H54 (cell line): ENCODE results near the gene ADGRV1.

ENCODE experiments used
- DNase-seq: peaks from one replicate; pipeline ENCODE4 v3.0.0; 2011; ENCODE audit warnings: low spot score, mixed read lengths; ENCODE audit not compliant: insufficient read length
- FAIRE-seq: peaks from 3 replicates; lab custom pipeline; 2011; peaks lifted over from hg19 to GRCh38; lab: Jason Lieb, UNC
- POLR2A ChIP-seq: IDR thresholded peaks from 2 replicates; pipeline ENCODE4 v1.6.1; 2011; ENCODE audit warnings: low read depth, mild to moderate bottlenecking, low read length

The ADGRV1 gene

DNA sequence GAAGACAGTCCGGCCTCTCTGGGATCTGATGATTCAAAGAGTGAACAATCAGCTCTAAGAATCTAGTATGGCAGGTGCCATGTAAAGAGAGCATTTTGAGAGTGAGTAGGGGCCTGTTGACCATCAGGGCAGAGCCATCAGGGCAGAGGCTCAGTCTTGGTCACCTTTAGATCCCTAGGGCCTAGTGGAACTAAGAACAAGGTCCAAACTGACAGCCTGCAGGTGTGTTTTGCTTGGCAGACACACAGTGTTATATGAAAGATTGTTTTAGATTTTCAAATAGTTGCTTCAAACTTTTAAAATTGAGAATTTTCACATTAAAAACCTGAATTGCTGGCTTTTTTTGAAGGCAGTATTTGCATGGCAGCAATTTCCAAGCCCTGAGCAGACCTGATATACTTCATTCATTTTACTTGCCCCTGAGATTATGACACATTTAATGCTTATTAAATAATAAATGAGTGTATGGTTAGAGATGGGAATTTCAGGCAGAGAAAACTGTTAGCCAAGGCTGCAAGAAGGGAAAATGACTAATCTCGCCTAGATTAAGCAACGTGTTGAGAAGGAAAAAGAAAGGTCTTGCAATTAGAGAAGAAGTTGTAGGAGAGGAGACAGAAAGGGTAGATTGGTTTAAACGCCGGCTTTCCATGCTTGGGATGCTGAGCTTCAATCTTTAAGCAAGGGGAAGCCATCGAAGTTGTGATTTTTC is 544.9 kb downstream of the ADGRV1 start:
- DNase-seq (no peak), FAIRE-seq (no peak)
- TF ChIP-seq POLR2A: no peak

DNA sequence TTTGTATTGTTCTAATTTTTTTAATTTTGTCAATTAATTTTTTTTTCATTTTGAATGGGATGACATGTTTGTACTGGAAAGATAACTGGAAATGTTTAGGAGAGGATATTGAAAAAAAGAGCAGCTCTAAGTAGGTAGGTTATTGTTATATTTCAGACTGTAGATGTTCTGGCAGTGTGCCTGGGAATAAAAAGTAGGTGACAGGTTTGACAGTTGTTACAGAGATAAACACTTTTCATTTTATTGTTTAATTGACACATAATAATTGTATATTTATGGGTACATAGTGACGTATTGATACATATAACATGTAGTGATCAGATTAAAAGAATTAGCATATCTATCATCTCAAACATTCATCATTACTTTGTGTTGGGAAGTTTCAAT is 545.5 kb downstream of the ADGRV1 start:
- no peak for TF ChIP-seq POLR2A
- DNase-seq: no peak
- no peak for FAIRE-seq

DNA sequence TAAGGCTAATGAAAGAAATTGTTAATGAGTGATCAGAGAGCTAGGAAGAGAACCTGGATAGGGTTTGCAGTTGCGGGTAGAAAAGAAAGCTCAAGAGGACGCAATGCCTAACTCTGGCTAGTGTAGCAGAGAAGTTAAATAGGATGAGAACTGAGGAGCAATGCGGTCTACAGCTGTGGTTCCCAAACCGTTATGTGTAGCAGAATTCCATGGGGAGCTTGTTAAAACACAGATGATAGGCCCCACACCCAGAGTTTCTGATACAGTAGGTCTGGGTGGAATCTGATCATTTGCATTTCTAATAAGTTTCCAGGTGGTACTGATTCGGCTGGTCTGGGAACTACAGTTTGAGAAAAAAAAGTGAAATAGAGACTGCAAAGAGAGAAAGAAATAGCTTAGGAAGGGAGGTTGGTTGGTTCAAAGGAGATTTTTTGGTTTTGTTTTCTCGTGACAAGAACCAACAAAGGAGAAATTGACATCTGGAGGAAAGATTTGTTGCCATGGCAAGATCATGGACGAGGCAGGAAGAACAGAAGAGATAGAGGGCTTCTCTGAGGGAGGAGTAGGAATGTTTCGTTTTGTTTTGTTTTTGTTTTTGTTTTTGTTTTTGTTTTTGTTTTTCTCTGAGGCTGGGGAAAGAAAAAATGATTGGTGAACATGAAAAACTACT is 548.4 kb downstream of the ADGRV1 start:
- DNase-seq: no peak
- no peak for TF ChIP-seq POLR2A
- FAIRE-seq: no peak

DNA sequence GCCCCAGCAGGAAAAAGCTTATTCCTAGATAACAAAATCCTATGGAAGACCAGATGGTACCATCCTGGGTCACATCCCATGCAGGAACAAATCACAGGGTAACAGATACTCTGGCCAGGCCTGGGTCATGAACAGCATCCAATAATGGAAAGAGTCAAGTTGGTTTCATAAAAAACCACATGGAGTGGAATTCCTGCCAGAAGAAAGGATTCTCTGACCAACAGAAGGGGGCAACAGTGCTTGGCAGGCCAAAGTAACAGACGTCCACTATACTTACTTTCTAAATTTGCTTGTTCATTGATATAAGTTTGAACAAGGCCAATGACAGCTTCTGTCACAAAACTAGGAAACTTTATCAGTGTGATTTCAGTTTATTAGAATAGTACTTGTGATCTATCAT is 551.0 kb downstream of the ADGRV1 start:
- no peak for TF ChIP-seq POLR2A
- DNase-seq (no peak), FAIRE-seq (no peak)

DNA sequence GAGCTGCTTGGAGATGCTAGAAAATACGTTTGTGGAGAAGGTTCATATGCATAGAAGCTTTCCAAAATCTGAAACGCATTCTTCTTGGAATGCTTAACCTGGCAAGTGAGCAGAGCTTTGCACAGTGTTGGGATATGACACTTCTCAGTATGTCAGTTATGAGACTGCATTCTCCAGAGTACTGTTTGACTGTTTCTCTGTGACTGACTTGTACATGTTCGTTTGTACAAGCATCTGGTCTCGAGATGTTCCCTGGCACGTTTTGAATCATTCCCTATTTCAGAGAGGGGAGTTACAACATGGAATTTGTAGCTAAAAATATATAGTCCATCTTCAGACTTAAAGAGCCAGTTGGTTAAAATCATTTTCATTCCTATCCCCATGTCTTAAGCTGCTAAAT is 552.1 kb downstream of the ADGRV1 start:
- no peak for DNase-seq
- FAIRE-seq: no peak
- no peak for TF ChIP-seq POLR2A

DNA sequence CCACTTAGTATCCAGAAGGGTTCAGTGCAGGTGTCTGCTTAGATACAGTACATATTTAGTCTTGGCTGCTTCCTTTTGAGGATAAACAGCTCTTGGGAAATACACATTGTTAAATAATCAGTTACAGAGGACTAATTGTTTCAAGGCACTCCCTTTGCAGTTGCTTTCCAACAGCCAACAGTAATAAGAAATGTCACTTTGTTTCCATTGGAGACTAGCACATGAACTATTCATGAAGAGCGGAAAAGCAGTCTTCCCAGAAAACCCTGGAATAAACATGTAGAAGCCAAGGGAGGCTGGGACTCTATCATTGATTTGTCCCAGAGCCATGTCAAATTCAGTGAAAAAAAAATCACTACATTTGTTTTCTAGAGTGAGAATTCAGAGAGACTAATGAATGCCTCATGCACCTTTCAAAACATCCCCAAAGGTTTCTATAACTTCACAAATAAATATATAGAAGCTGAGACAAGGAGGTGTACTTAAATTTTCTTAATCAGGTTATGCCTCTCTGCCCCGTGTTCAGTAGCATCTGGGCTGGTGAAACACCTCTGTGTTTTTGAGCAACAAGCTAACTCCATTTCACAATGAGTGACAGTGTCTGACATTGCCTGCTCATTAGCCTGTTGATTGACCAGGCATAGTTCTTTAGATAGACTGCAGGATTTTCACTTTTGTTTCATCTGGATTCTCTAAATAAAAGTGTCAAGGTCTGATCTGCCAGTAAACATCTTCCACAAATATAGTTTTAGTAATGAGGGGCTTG is 553.1 kb downstream of the ADGRV1 start:
- no peak for TF ChIP-seq POLR2A
- FAIRE-seq (no peak), DNase-seq (no peak)

DNA sequence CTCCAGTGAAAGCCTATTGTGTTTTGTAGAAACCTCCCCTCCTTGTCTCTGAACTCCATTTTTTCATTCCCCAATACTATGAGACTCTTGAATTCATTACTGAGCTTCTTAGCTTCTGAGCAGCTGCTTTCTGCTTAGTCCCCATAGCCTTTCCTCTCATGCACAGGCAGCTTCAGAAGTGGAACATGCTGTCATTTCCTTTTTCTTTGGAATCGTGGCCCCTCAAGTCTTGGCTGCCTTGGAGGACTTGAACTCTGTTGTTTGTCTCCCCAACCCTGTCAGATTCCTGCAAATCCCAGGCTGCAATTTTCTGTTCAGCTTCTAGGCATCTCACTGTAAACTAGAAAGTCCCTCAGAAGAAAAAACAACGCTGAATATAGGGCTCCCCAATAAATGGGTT is 556.1 kb downstream of the ADGRV1 start:
- DNase-seq (no peak), FAIRE-seq (no peak)
- TF ChIP-seq POLR2A: no peak

DNA sequence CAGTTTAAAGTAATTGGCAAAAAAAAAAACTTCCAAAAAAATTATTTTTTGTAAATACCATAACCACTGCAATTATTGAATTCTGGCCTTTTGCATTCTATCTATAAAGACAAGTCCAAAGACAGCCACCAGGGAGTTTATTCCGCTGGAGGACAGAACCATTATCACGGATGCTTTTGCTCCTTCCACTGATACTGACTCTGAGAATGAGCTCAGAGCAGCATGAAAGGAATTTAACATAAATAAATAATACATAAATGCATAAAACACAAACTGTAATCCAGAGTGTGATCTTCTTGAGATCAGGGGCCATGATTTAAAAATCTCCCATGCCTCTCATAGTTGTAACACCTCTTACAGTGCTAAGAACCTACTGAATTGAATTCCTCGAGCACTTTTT is 559.8 kb downstream of the ADGRV1 start:
- no peak for FAIRE-seq

DNA sequence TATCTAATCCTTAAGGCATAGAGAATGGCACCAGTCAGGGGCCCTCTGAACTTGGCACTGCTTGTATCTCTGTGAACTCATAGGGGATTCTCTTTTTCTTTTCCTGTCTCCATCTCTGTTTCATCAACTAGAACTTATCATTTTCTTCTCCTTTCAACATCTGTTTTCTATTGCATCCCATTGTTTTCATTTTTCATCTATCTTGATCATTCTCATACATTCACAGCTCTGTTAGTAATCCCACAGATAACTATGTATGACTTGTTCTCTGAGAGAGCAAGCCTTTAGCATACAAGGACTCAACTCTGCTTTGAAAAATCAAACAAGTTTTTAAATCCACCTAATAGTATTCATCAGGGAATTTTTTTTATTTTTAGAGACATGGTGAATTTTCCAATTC is 560.2 kb downstream of the ADGRV1 start:
- FAIRE-seq: no peak
- no peak for DNase-seq
- TF ChIP-seq POLR2A: no peak

More for the DNA sequence above, 559.8 kb downstream of the ADGRV1 start:
- TF ChIP-seq POLR2A: no peak
- no peak for DNase-seq

DNA sequence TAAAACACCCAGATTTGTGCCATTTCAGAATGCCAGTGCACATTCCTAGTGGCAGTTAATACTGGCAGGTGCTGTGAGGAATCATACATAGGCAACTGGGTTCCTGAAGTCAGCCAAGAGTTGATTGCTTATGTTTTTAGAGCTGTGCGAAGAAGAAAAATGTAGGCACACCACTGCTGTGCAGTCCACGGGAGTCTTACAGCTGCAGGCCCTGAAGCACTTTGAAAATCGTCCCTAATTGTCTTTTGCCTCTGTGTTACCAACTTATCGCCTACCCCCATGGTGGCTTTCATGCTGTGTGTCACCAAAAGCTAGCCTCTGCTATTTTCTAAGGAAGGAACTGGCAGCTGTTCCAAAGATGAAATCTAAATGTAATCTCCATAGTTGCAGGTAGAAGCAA is 560.6 kb downstream of the ADGRV1 start:
- TF ChIP-seq POLR2A: no peak
- DNase-seq (no peak), FAIRE-seq (no peak)

DNA sequence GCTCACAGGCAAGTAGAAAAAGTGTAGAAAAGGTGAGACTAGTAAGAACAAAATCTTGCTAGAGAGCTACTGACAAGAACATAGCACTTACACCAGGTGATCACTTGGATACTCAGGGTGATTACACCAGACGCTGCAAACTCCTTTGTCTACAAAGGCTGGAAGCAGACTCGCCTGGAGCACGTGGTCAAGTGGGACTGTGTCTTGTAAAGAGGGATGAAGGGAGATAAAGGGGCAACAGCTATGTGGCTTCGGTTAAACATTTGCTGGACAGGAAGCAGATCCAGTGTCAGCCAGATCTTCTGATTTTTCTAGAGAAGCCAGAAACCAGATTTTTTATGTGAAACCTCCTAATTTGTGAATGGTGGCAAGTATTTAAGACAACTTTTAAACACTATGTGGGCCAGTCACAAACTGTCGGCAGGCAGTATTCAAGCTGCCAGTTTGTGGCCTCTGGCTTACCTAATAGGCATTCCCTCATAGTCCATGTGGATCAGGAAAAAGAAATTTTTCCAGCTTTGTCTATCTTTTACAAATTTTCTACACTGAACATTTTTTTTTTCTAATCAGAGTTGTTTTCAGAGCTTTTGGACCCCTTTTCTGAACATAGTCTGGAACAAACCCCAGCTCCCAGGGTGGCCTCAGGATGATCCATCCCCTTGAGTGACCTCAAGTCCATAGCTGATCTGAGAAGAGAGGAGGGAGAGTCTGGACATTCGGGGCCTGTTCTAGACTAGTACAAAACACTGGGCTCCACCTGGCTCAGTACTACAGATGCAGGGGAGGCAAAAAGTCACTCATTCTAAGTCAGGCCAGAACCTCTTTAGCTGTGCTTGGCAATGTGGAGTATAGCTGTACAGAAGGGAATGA is 561.6 kb downstream of the ADGRV1 start:
- no peak for TF ChIP-seq POLR2A
- DNase-seq (no peak), FAIRE-seq (no peak)

DNA sequence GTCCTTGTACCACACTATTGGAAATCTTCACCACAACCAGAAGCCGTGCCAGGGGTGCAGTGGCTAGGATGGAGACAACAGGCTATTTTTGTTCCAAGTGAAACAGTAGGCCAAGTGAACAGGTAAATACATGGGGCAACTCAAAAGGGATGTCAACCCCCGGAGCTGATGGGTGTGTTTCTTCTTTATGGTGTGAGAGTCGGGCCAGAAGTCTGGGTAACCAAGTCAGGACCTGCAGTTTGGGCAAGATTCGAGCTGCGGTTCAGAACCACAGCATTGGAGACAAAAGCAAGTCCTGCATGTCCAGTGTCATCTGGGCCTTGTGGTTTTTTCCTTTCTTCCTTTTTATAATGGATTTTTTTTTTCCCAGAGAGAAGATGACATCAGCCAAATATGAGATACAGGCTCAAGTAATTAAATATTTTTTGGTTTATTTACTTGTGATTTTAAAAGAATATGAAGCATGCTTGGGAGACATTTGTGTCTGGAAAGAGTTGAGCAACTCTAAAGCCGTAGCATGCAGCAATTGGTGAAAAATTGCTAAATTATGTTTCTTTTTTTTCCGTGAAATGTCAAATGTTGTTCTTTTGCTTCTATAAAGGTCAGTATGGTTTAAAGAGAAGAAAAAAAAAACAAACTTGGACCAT is 562.9 kb downstream of the ADGRV1 start:
- TF ChIP-seq POLR2A: no peak
- DNase-seq (no peak), FAIRE-seq (no peak)

DNA sequence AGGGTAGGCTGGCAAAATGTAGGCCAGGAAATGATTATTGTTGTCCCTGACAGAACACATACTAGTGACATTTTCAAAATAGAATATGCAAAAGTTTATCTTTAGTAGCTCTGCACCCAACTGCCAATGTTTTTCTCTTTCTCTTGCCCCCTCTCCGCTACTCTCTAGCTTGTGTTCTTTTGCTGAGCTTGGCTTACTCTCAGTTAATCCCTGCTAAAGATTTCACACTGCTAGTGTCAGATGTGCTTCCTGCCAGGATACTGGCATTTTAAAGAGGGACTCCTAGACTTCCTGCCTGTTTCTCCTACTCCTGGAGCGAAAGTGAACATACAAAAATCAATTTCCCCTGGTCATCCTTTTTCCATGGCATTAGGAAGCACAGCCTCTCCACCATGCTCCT is 564.1 kb downstream of the ADGRV1 start:
- no peak for TF ChIP-seq POLR2A
- FAIRE-seq (no peak), DNase-seq (no peak)
